LNCAP (cell line): ENCODE data around the gene ATP13A1.

Experiments used
- TF ChIP-seq, protein P1 (sequence below): fragments of 450-650 bp; IDR thresholded peaks from 2 replicates; pipeline ENCODE4 v1.5.1; 2017; ENCODE audit warnings: mild to moderate bottlenecking

Gene ATP13A1

DNA sequence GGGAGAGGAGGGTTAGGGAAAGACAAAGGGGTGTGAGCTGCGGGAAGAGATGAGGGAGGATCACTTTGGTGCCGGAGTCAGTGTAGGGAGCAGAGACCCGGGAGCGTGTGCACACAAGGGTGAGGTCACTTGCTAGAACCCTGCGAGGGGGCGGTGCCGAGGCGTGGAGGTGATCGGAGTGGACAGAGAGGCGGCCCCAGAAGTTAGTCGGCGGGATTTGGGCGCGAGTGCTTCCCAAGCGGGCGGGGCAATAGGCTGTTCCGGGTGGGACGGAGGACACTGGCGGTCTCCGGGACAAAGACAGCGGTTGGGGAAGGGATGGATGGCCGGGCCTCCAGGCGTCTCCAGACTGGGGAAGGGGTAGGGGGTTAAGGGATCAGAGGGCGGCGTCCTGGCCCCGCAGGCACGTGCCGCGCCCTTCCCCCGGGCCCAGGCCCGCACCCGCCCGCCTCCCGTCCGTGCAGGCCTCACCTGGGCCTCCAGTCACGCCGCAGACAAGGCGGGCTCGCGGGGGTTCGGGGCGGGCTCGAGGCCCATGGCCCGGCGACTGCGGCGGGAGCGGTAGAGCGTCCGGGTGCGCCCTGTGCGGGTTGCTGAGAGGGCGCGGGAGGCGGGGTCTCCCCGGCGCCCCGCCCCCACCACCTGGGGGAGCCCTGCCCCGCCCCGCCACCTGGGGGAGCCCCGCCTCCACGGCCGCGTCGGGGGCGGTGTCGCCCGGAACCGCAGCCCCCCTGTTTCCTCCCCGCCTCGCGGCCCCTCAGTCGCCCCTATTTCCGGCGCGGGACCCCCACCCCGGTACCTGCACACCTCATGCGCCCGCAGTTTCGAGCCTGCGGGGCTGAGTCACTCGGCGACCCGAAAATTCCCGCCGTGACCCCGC lies 35.6 kb downstream of the ATP13A1 start, which contains the start of gene LPAR2:
LPAR2 (minus strand) TSS at position 600 of the 880 bp plus-strand sequence. CDS start 945 bp downstream, outside the sequence.
- TF ChIP-seq, protein P1, sequence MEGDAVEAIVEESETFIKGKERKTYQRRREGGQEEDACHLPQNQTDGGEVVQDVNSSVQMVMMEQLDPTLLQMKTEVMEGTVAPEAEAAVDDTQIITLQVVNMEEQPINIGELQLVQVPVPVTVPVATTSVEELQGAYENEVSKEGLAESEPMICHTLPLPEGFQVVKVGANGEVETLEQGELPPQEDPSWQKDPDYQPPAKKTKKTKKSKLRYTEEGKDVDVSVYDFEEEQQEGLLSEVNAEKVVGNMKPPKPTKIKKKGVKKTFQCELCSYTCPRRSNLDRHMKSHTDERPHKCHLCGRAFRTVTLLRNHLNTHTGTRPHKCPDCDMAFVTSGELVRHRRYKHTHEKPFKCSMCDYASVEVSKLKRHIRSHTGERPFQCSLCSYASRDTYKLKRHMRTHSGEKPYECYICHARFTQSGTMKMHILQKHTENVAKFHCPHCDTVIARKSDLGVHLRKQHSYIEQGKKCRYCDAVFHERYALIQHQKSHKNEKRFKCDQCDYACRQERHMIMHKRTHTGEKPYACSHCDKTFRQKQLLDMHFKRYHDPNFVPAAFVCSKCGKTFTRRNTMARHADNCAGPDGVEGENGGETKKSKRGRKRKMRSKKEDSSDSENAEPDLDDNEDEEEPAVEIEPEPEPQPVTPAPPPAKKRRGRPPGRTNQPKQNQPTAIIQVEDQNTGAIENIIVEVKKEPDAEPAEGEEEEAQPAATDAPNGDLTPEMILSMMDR = no peak

DNA sequence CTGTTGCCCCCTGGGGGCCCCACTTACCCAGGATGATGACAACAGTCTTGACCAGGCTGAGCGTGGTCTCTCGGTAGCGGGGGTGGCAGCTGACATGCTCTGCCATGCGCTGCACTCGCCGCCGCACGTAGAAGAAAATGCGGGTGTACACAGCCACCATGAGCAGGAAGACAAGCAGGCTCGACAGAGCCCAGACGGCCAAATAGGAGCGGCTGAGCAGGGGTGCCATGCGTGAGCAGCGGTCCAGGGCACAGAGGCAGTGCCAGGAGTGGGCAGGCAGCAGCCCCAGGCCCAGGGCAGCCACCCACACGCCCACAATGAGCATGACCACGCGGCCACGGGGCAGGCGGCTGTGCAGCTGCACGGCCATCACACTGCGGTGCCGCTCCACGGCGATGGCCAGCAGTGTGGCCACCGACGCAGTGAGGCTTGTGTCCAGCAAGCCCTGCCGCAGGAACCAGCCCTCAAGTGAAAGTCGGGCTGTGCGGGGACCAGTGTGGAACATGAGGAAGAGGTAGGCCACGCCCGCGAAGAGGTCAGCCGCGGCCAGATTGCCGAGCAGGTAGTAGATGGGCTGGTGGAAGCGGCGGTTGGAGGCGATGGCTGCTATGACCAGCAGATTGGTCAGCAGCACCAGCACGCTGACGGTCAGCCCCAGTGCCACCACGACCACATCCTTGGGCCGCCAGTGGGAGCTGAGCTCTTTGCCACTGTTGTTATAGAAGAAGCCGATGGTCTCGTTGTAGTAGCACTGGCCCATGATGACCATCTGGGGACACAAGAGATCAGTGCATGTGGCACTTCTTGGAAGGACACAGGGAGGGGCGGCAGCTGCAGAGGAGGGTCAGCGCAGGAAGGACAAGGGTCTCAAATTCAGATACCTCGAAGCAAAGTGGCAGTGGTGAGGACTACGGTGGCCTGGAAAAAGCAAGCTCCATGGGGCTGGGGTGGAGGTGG lies 36.7 kb downstream of the ATP13A1 start:
- TF ChIP-seq, protein P1 = no peak

DNA sequence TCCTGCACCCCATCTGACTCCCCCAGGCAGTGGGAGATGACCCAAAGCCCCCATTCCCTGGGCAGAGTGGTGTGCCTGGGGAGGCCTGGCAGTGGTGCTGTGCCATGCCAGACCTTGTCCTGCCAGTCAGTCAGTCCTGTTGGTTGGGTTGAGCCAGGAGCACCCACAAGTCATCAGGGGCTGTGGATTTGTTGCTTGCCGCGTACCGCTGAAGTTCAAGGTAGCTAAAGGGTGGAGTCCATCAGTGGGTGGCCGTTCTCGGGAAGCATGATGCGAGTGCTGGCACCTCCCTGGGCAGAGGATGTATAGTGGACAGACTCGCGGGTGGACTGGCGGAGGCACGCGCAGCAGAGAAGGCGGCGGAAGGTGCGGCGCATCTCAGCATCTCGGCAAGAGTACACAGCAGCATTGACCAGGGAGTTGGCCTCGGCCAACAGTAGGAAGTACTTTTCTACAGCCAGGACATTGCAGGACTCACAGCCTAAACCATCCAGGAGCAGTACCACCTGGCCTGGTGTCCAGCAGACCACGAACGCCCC lies 39.4 kb downstream of the ATP13A1 start:
- TF ChIP-seq, protein P1 = no peak

DNA sequence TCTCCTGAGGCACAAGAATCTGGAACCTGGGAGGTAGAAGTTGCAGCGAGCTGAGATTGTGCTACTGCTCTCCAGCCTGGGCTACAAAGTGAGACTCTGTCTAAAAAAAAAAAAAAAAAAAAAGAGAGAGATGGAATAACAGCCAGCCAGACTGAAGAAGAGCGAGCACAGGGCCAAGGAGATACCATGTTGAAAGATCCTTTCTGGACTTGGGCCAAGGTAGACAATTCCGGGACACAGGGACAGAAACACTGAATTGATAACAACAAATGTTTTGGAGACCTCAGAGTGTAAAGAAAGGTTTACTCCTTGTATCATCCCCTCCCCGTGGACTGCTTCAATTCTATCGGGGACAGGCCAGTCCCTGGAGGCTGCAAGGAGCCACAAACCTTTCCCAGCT lies 40.1 kb downstream of the ATP13A1 start:
- TF ChIP-seq, protein P1 = no peak

DNA sequence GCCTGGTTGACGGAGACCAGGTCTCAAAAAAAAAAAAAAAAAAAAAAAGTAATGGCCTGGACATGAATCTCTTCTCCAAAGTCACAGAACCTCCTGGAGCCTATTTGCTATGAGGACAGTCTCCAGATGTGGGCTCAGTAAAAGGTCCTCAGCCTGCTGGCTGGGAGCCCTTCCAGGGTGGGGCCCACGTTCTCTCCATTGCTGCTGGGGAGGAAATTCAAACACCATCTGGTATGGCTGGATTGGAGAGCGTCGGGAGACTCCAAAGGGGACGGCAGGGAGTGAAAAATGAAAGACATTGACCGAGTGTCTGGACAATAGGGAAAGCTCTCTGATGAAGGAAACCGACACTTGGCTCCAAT lies 43.6 kb downstream of the ATP13A1 start:
- TF ChIP-seq, protein P1 = no peak

DNA sequence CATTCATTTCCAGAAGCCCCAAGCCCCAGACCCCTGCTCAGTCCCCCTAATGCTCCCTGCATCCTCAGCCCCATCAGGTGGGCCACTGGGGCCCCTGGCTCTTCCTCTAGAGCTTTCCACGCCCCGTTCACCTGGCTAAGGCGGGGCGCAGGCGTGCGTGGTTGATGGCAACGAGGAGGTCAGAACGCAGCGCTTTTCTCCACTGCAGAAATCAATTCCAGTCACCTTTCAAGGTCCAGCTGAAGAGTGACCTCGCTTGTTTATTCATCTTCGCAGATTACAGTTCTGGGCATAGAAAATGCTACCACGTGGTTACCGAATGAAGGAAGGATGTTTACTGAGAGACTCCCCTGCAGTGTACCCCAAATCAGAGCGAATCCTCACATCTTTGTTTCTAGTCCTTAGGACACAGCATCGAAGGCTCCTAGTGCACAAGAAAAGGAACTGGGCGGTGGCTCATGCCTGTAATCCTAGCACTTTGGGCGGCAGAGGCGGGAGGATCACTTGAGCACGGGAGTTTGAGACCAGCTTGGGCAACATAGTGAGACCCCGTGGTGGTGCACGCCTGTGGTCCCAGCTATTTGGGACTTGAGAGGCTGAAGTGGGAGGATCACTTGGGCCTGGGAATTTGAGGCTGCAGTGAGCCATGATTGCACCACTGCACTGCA lies 44.2 kb downstream of the ATP13A1 start:
- TF ChIP-seq, protein P1 = no peak
